Type B pancreatic cell (in vitro differentiated cells): ENCODE measurements around the gene EVI2A. TPM values are rescaled to one million over a fixed set of nuclear protein-coding genes. Genes with fewer than 3 reads are reported as not detected.

Experiments
- DNase-seq: peaks from one replicate; pipeline ENCODE4 v3.0.0; 2021; ENCODE audit warnings: mixed read lengths; ENCODE audit not compliant: unreplicated experiment; ENCODE audit errors: extremely low spot score
- H3K27ac Mint-ChIP-seq: 2 replicates; pipeline ENCODE4 v1.8.0; 2021; ENCODE audit warnings: mild to moderate bottlenecking, mixed read lengths
- H3K27me3 Mint-ChIP-seq: 2 replicates; pipeline ENCODE4 v1.8.0; 2021; ENCODE audit warnings: mixed read lengths
- H3K36me3 Mint-ChIP-seq: 2 replicates; pipeline ENCODE4 v1.8.0; 2021; ENCODE audit warnings: mixed read lengths
- H3K4me1 Mint-ChIP-seq: one replicate; pipeline ENCODE4 v1.8.0; 2021; ENCODE audit warnings: mixed read lengths; ENCODE audit not compliant: unreplicated experiment
- H3K4me3 Mint-ChIP-seq: 2 replicates; pipeline ENCODE4 v1.8.0; 2021; ENCODE audit warnings: mild to moderate bottlenecking, mixed read lengths
- H3K9me3 Mint-ChIP-seq: 2 replicates; pipeline ENCODE4 v1.8.0; 2021; ENCODE audit warnings: mixed read lengths
- total RNA-seq: library from RNA; stranded (reverse); gene quantifications from 2 replicates; pipeline ENCODE4 v1.2.1, GENCODE V29; 2021; ENCODE audit warnings: low replicate concordance
- TF ChIP-seq, protein P1 (sequence below): fragments of 200-600 bp; sonication (generic); conservative IDR thresholded peaks from 2 replicates; pipeline ENCODE4 v1.5.0; 2021; ENCODE audit warnings: antibody characterized with exemption, mild to moderate bottlenecking

Gene EVI2A
- total RNA-seq, 1 donor from 2014 or later = not detected

GRCh38 chr17:31328160-31328535, 6.7 kb upstream of the EVI2A start:
- Mint-ChIP-seq H3K27me3 (no peaks in the 10 kb centered on the region), H3K4me3 (no peak overlapping the region), H3K4me1 (no peaks in the 10 kb centered on the region), H3K27ac (no peak overlapping the region), H3K9me3 (no peaks in the 10 kb centered on the region), H3K36me3 (peaks cover 20% of the 10 kb centered on the region)
- TF ChIP-seq, protein P1, sequence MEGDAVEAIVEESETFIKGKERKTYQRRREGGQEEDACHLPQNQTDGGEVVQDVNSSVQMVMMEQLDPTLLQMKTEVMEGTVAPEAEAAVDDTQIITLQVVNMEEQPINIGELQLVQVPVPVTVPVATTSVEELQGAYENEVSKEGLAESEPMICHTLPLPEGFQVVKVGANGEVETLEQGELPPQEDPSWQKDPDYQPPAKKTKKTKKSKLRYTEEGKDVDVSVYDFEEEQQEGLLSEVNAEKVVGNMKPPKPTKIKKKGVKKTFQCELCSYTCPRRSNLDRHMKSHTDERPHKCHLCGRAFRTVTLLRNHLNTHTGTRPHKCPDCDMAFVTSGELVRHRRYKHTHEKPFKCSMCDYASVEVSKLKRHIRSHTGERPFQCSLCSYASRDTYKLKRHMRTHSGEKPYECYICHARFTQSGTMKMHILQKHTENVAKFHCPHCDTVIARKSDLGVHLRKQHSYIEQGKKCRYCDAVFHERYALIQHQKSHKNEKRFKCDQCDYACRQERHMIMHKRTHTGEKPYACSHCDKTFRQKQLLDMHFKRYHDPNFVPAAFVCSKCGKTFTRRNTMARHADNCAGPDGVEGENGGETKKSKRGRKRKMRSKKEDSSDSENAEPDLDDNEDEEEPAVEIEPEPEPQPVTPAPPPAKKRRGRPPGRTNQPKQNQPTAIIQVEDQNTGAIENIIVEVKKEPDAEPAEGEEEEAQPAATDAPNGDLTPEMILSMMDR = no peak
- no peak for DNase-seq

DNA sequence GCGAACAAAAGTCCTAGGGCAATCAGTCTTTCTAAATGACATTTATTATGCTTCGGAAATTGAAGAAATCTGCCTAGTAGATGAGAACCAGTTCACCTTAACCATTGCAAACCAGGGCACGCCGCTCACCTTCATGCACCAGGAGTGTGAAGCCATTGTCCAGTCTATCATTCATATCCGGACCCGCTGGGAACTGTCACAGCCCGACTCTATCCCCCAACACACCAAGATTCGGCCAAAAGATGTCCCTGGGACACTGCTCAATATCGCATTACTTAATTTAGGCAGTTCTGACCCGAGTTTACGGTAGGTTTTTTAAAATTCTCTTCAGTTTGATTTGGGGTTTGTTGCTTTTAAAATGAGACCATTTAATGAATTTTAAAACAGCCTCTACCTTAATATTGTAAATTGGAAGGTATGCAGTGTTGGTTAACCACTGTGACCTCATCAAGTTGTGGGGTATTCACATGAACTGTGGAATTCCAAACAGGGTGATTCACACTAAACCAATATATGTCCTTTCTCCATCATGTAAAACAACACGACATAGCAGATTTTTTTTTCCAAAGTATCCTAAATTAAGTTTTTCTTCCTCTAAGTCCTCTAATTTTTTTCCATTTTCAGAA, 6.2 kb upstream of the EVI2A start:
- no peak for DNase-seq

GRCh38 chr17:31323551-31323950, 2.1 kb upstream of the EVI2A start:
- Mint-ChIP-seq H3K27ac (no peak overlapping the region), H3K4me3 (no peak overlapping the region)

More for the DNA sequence above, 6.2 kb upstream of the EVI2A start:
- TF ChIP-seq, protein P1 = no peak
- Mint-ChIP-seq H3K36me3 (peaks cover 20% of the 10 kb centered on the region), H3K4me3 (no peak overlapping the region), H3K27ac (no peak overlapping the region), H3K4me1 (no peaks in the 10 kb centered on the region), H3K9me3 (no peaks in the 10 kb centered on the region), H3K27me3 (no peaks in the 10 kb centered on the region)

DNA sequence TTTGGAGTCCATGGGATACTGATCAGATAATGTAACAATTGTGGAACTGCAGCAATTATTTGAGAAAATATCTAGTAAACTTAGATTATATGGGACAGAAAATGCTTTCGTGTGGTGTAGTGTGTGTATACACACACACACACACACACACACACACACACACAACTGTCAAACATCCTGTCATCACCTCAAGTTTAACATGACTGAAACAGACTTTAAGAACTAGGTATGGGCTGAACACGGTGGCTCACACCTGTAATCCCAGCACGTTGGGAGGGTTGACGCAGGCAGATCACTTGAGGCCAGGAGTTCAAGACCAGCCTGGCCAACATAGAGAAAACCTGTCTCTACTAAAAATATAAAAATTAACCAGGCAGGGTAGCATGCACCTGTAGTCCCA, 544 bp upstream of the EVI2A start:
- no peak overlapping the region for H3K27ac Mint-ChIP-seq
- peaks cover 5% of the 10 kb centered on the region for H3K4me1 Mint-ChIP-seq
- H3K27me3 Mint-ChIP-seq = no peaks in the 10 kb centered on the region
- H3K4me3 Mint-ChIP-seq = no peak overlapping the region
- H3K9me3 Mint-ChIP-seq = no peaks in the 10 kb centered on the region
- peaks cover 7% of the 10 kb centered on the region for H3K36me3 Mint-ChIP-seq
- DNase-seq = no peak
- TF ChIP-seq, protein P1 = no peak

More at GRCh38 chr17:31323551-31323950, 2.1 kb upstream of the EVI2A start:
- Mint-ChIP-seq H3K9me3 (no peaks in the 10 kb centered on the region), H3K27me3 (no peaks in the 10 kb centered on the region), H3K4me1 (no peaks in the 10 kb centered on the region), H3K36me3 (peaks cover 17% of the 10 kb centered on the region)
- TF ChIP-seq, protein P1 = no peak
- no peak for DNase-seq

- no peak overlapping the region for H3K4me3 Mint-ChIP-seq
- H3K36me3 Mint-ChIP-seq = peaks cover 7% of the 10 kb centered on the region
- no peaks in the 10 kb centered on the region for H3K27me3 Mint-ChIP-seq
- peaks cover 5% of the 10 kb centered on the region for H3K4me1 Mint-ChIP-seq
- TF ChIP-seq, protein P1 = no peak
- no peaks in the 10 kb centered on the region for H3K9me3 Mint-ChIP-seq
- no peak for DNase-seq
- no peak overlapping the region for H3K27ac Mint-ChIP-seq
These were observed 631 bp downstream of the EVI2A start for GRCh38 chr17:31320791-31321190.
